Stimulated activated CD8-positive, alpha-beta memory T cell treated with anti-CD3 and anti-CD28 coated beads, Interleukin-4, amount 100 ng/mL, for 4 hours (primary cell): Measurements from ENCODE around the gene GRIP2.

Experiments
- DNase-seq, 2 donors: peaks; one replicate each; pipeline ENCODE4 v3.0.0-alpha.2; 2020; ENCODE audit warnings: low read depth in 2 of 2, low spot score in 1 of 2

The GRIP2 gene

GRCh38 chr3:14454639-14455310 lies 85.4 kb downstream of the GRIP2 start:
- no peak for DNase-seq

GRCh38 chr3:14453876-14454638 lies 86.1 kb downstream of the GRIP2 start:
- no peak for DNase-seq

- DNase-seq: no peak
Measured at GRCh38 chr3:14452740-14453710, 87.1 kb downstream of the GRIP2 start.

GRCh38 chr3:14451844-14452739 lies 88.0 kb downstream of the GRIP2 start:
- no peak for DNase-seq

GRCh38 chr3:14450922-14451606 lies 89.1 kb downstream of the GRIP2 start:
- no peak for DNase-seq

GRCh38 chr3:14450506-14450905 lies 89.6 kb downstream of the GRIP2 start:
- no peak for DNase-seq

GRCh38 chr3:14448756-14449727 lies 91.1 kb downstream of the GRIP2 start:
- DNase-seq: no peak

- DNase-seq: no peak
Measured at GRCh38 chr3:14448063-14448462, 92.1 kb downstream of the GRIP2 start.

- DNase-seq: no peak
Measured at GRCh38 chr3:14446988-14447570, 93.1 kb downstream of the GRIP2 start.

- no peak for DNase-seq
Measured at GRCh38 chr3:14445773-14446172, 94.4 kb downstream of the GRIP2 start.

- DNase-seq: no peak
Measured at GRCh38 chr3:14444380-14444779, 95.8 kb downstream of the GRIP2 start.

GRCh38 chr3:14441920-14442300 lies 98.2 kb downstream of the GRIP2 start:
- no peak for DNase-seq

- no peak for DNase-seq
Measured at GRCh38 chr3:14441240-14441919, 98.8 kb downstream of the GRIP2 start.

- no peak for DNase-seq
Measured at GRCh38 chr3:14440531-14441239, 99.5 kb downstream of the GRIP2 start.

- DNase-seq: no peak
Measured at GRCh38 chr3:14440168-14440518, 100.0 kb downstream of the GRIP2 start.

- no peak for DNase-seq
Measured at GRCh38 chr3:14439501-14440167, 100.5 kb downstream of the GRIP2 start.
